ENCODE measurements around the gene ZFYVE9.

DNA sequence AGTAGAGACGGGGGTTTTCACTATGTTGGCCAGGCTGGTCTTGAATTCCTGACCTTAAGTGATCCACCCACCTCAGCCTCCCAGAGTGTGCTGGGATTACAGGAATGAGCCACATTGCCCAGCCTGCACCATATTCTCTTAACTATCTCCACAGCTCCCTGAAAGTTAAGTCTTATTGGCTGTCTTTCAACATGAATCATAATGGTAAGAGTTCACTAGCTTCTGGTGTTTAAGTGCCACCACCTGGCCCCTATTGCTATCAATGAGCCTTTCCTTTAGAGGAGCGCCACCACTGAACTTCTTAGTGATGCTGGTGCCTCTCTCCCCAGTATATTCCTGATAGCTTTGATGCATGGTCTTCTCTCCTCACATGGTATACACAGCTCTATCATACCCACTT is 15.7 kb downstream of the ZFYVE9 start:
- TF ChIP-seq, protein P1, sequence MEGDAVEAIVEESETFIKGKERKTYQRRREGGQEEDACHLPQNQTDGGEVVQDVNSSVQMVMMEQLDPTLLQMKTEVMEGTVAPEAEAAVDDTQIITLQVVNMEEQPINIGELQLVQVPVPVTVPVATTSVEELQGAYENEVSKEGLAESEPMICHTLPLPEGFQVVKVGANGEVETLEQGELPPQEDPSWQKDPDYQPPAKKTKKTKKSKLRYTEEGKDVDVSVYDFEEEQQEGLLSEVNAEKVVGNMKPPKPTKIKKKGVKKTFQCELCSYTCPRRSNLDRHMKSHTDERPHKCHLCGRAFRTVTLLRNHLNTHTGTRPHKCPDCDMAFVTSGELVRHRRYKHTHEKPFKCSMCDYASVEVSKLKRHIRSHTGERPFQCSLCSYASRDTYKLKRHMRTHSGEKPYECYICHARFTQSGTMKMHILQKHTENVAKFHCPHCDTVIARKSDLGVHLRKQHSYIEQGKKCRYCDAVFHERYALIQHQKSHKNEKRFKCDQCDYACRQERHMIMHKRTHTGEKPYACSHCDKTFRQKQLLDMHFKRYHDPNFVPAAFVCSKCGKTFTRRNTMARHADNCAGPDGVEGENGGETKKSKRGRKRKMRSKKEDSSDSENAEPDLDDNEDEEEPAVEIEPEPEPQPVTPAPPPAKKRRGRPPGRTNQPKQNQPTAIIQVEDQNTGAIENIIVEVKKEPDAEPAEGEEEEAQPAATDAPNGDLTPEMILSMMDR (IDR thresholded peaks at IDR 0.05), result no peak
- TF ChIP-seq POLR2A (IDR thresholded peaks at IDR 0.05) (no peak), EP300 (IDR thresholded peaks at IDR 0.05; ENCODE audit: low read depth) (no peak)

All from transverse colon (tissue), 3 donors.